Calu3 (cell line): Measurements from ENCODE around the gene WDFY3. TPM values are rescaled to one million over a fixed set of nuclear protein-coding genes. Genes with fewer than 3 reads are reported as not detected.

Experiments used
- BruUV-seq: library from RNA; stranded (reverse); fragments of 400-500 nt; replicated peaks from 2 replicates; lab custom pipeline; 2021; lab: Mats Ljungman, UMichigan
- CTCF ChIA-PET: fragments of 300-600 bp; sonication (Branson Sonifier 250); formaldehyde crosslinking; loops from one replicate; lab custom pipeline; 2022; ENCODE audit warnings: antibody characterized with exemption; lab: Charles Lee
- DNase-seq: peaks from one replicate; pipeline ENCODE4 v3.0.0; 2022
- H3K27ac Mint-ChIP-seq: one replicate; pipeline ENCODE4 v1.8.0; 2022; ENCODE audit warnings: mixed read lengths; ENCODE audit not compliant: unreplicated experiment
- H3K27me3 Mint-ChIP-seq: one replicate; pipeline ENCODE4 v1.8.0; 2022; ENCODE audit warnings: mixed read lengths; ENCODE audit not compliant: unreplicated experiment
- H3K36me3 Mint-ChIP-seq: one replicate; pipeline ENCODE4 v1.8.0; 2022; ENCODE audit warnings: mild to moderate bottlenecking, moderate library complexity, mixed read lengths; ENCODE audit not compliant: insufficient read depth, unreplicated experiment
- H3K4me1 Mint-ChIP-seq: one replicate; pipeline ENCODE4 v1.8.0; 2022; ENCODE audit warnings: mild to moderate bottlenecking, low read depth, mixed read lengths; ENCODE audit not compliant: unreplicated experiment
- H3K4me3 Mint-ChIP-seq: one replicate; pipeline ENCODE4 v1.8.0; 2022; ENCODE audit warnings: mild to moderate bottlenecking, low read depth, moderate library complexity, mixed read lengths; ENCODE audit not compliant: unreplicated experiment
- H3K9me3 Mint-ChIP-seq: one replicate; pipeline ENCODE4 v1.8.0; 2022; ENCODE audit warnings: low read depth, mixed read lengths; ENCODE audit not compliant: unreplicated experiment
- CTCF ChIP-seq: fragments of 200-600 bp; IDR thresholded peaks from one replicate; pipeline ENCODE4 v1.8.0; 2022; ENCODE audit warnings: antibody characterized with exemption; ENCODE audit not compliant: unreplicated experiment
- intact Hi-C: fragments of 100-400 bp; cut with micrococcal nuclease; formaldehyde crosslinking; loops from one replicate; pipeline ENCODE4 v1.10.0; 2022; ENCODE audit not compliant: unreplicated experiment
- total RNA-seq: library from RNA; stranded (reverse); gene quantifications from 2 replicates; pipeline ENCODE4 v1.2.3, GENCODE V29; 2022

WDFY3 gene
- total RNA-seq, 1 experiment from 2014 or later = 31.5 TPM

DNA sequence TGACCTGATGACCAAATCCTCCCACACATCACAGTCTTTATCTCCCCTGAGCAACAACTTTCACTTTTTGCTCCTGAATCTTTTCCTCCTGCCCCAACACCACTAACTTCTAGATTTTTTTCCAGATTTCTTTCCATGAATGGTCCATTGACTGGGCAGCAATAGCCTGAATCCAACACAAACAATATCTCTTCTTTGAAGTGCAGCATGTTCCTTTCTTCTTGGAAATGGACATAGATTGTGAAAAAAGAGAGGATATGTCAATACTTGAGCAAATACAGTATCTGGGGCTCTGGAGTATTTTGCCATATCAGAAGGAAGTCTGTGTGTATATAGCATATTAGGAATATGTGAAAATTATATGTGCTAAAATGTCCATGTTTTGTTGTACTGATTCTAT is 328.4 kb downstream of the WDFY3 start:
- intact Hi-C loops = loop anchor here (10.0 kb wide), 1 partner anchor 53 kb away; the partner anchor contains the start of gene CDS1

DNA sequence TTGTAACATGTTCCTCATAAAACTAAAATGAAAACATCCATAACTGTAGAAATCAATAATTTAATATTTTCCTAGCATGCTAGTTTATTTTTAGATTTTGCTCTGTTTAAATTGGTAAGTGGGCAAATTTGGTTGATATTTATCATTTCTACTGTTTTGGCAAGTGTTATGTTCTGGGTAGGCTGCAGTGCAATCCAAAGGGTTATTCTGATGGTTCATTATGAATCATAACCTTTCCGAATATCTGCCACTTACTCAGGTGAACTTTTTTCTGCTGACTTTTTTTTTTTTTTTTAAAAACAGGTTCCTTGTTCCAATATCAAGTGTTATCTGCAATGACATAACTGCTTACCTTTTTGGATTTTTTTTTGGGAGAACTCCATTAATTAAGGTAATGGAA is 331.5 kb downstream of the WDFY3 start:
- no peaks in the 10 kb centered on the region for H3K4me1 Mint-ChIP-seq
- TF ChIP-seq CTCF = no peak
- no peaks in the 10 kb centered on the region for H3K27me3 Mint-ChIP-seq
- H3K36me3 Mint-ChIP-seq = no peaks in the 10 kb centered on the region
- DNase-seq = no peak
- CTCF ChIA-PET = no interaction called here
- H3K9me3 Mint-ChIP-seq = no peaks in the 10 kb centered on the region
- intact Hi-C loops = loop anchor here (10.0 kb wide), 1 partner anchor 50 kb away; the partner anchor contains the start of gene CDS1
- H3K4me3 Mint-ChIP-seq = no peak overlapping the region
- BruUV-seq = no TSS peak
- H3K27ac Mint-ChIP-seq = no peak overlapping the region

More for the DNA sequence above, 328.4 kb downstream of the WDFY3 start:
- Mint-ChIP-seq H3K27me3 (no peaks in the 10 kb centered on the region), H3K27ac (no peak overlapping the region), H3K4me3 (no peak overlapping the region), H3K4me1 (no peaks in the 10 kb centered on the region), H3K9me3 (no peaks in the 10 kb centered on the region), H3K36me3 (no peaks in the 10 kb centered on the region)
- DNase-seq = no peak
- TF ChIP-seq CTCF = no peak
- CTCF ChIA-PET = no interaction called here
- BruUV-seq = no TSS peak

GRCh38 chr4:84632092-84632491 is 334.4 kb downstream of the WDFY3 start:
- Mint-ChIP-seq H3K4me1 (no peaks in the 10 kb centered on the region), H3K27ac (no peak overlapping the region), H3K4me3 (no peak overlapping the region), H3K27me3 (no peaks in the 10 kb centered on the region), H3K9me3 (no peaks in the 10 kb centered on the region), H3K36me3 (no peaks in the 10 kb centered on the region)
- DNase-seq = no peak
- no TSS peak for BruUV-seq
- CTCF ChIA-PET = no interaction called here
- intact Hi-C loops = loop anchor here (10.0 kb wide), 1 partner anchor 47 kb away; the partner anchor contains the start of gene CDS1
- TF ChIP-seq CTCF = no peak

DNA sequence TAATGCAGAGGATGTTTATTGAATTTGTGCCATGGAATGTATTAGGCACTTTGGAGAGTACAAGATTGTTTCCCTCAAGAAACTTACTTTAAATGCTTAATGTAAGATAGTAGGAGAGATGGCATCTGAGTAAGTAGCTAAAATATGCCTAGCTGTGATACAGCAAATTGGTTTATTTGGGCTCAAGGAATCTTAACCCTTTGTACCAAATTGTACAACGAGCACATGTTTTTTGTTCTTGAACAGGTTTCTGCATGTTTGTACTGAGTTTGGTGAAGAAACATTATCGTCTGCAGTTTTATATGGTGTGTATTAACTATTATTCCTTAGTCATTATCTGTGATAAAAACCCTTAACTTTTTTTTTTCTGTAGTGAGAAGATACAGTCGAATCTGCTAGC is 334.9 kb downstream of the WDFY3 start:
- Mint-ChIP-seq H3K4me1 (no peaks in the 10 kb centered on the region), H3K9me3 (no peaks in the 10 kb centered on the region), H3K27me3 (no peaks in the 10 kb centered on the region), H3K27ac (no peak overlapping the region), H3K4me3 (no peak overlapping the region), H3K36me3 (no peaks in the 10 kb centered on the region)
- TF ChIP-seq CTCF = no peak
- DNase-seq = no peak
- BruUV-seq = no TSS peak
- intact Hi-C loops = loop anchor here (10.0 kb wide), 1 partner anchor 47 kb away; the partner anchor contains the start of gene CDS1
- CTCF ChIA-PET = no interaction called here
